Measurements from ENCODE around the gene TMEM18.

Gene TMEM18

DNA sequence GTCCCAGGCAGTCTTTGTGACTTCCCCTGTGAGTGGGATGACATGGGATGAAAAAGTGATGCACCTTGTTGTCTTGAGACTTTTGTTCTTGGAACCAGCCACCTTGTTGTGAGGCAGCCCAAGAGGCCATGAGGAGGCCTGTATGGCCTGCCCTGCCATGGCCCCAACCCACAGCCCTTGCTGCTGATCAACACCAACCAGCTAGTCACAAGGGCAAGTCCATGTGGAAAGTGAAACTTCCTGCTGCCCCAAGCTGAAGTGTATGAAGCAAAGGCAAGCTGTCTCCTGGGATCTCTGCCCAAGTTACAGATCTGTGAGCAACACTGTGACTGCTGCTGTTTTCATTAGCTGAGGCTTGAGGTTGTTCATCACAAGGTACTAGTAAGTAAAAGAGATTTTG is 21.6 kb downstream of the TMEM18 start:
- no peaks in the 10 kb centered on the region for H3K27me3 ChIP-seq (replicated peaks; ENCODE audit: control insufficient read depth, insufficient read depth, low read length)
- H3K4me3 ChIP-seq (replicated peaks; ENCODE audit: low read depth, low read length), result no peak overlapping the region
- H3K36me3 ChIP-seq (ENCODE audit: control insufficient read depth, insufficient read depth, low read length), result no peaks in the 10 kb centered on the region
- TF ChIP-seq, protein P1, sequence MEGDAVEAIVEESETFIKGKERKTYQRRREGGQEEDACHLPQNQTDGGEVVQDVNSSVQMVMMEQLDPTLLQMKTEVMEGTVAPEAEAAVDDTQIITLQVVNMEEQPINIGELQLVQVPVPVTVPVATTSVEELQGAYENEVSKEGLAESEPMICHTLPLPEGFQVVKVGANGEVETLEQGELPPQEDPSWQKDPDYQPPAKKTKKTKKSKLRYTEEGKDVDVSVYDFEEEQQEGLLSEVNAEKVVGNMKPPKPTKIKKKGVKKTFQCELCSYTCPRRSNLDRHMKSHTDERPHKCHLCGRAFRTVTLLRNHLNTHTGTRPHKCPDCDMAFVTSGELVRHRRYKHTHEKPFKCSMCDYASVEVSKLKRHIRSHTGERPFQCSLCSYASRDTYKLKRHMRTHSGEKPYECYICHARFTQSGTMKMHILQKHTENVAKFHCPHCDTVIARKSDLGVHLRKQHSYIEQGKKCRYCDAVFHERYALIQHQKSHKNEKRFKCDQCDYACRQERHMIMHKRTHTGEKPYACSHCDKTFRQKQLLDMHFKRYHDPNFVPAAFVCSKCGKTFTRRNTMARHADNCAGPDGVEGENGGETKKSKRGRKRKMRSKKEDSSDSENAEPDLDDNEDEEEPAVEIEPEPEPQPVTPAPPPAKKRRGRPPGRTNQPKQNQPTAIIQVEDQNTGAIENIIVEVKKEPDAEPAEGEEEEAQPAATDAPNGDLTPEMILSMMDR (IDR thresholded peaks at IDR 0.05; ENCODE audit: insufficient read depth, low read length, poor library complexity, severe bottlenecking), result no peak
- DNase-seq (ENCODE audit: extremely low read depth, insufficient read length), result no peak

DNA sequence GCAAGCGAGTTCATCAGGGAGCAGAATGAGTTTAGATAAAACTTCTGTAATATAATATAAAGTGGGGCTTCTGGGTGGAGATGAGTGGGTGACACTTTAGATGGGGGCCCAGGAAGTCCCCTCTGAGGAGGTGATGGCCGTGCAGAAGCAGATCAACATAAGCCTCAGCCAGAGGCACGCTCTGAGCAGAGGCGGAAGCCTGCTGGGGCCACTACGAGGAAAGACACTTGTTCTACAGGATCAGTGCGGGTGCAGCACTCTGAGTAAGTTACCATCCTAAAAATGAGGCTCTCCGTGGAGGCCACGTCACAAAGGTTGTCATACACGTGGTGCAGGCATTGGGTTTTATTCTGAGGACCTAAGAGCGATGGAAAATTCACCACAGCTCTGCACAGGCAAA is 22.3 kb downstream of the TMEM18 start:
- TF ChIP-seq, protein P1 (IDR thresholded peaks at IDR 0.05; ENCODE audit: insufficient read depth, low read length, poor library complexity, severe bottlenecking), result no peak
- DNase-seq (ENCODE audit: extremely low read depth, insufficient read length), result no peak
- Histone ChIP-seq H3K36me3 (ENCODE audit: control insufficient read depth, insufficient read depth, low read length) (no peaks in the 10 kb centered on the region), H3K4me3 (replicated peaks; ENCODE audit: low read depth, low read length) (no peak overlapping the region), H3K27me3 (replicated peaks; ENCODE audit: control insufficient read depth, insufficient read depth, low read length) (no peaks in the 10 kb centered on the region)

DNA sequence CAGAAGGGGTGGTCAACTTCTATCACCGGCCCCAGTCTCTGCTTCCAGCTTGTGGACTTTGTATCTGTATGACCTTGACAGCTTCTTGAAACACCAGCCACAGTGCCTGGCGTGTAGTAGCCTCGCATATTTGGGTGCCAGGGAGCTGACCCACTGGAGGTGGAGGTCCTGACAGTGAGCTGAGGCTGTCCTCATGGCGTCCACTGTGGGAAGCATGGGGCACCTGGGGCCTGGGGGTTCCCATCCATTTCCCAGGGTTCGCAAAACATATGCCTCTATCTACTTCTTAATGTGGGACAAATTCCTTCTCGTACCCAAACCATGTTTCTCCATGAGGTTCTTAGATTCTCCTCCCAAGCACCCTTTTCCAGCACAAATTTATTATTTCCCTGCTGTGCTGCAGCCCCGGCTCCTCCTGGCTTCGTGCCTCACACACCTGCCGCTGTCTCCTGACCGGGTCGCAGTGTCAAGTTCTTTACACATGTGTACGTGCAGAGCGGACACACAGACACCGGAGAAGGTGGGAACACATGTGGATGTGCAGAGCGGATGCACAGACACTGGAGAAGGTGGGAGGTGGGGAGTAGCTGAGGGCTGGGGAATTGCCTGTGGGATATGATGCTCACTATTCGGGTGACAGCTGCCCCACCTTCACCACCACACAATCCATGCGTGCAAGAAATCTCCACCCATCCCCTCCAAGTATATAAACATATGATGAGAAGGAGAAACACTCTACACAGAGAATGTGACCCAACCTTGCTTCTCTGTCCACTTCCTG is 23.4 kb downstream of the TMEM18 start:
- no peaks in the 10 kb centered on the region for H3K27me3 ChIP-seq (replicated peaks; ENCODE audit: control insufficient read depth, insufficient read depth, low read length)
- H3K4me3 ChIP-seq (replicated peaks; ENCODE audit: low read depth, low read length), result no peak overlapping the region
- TF ChIP-seq, protein P1 (IDR thresholded peaks at IDR 0.05; ENCODE audit: insufficient read depth, low read length, poor library complexity, severe bottlenecking), result no peak
- no peak for DNase-seq (ENCODE audit: extremely low read depth, insufficient read length)
- H3K36me3 ChIP-seq (ENCODE audit: control insufficient read depth, insufficient read depth, low read length), result no peaks in the 10 kb centered on the region

DNA sequence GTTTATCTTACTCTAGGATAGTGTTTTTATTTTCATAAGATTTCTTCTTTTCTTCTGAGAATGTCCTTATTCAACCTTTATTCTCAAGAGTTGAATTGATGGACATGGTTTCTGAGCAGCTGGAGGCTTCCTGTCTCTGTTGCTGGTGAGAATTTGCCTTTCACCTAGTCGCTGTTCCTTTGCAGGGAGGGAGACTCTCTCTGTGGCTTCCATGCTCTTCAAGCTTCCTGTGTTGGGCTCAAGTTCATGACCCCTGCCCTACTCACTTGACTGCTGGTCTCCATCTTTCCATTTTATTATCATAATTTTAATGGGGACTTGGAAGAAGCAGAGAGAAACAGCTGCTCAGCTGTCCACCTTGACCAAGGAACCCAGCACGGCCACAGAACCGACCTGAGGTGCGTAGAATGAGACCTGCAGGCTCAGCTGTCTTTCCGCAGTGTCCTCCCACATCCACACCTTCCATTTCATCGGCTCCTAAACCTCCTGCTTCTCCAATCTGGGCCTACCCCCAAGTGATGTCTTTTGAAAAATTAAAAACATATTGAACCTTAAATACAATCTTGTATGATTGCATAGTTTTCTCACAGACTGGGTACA is 24.2 kb downstream of the TMEM18 start:
- H3K4me3 ChIP-seq (replicated peaks; ENCODE audit: low read depth, low read length), result no peak overlapping the region
- no peaks in the 10 kb centered on the region for H3K36me3 ChIP-seq (ENCODE audit: control insufficient read depth, insufficient read depth, low read length)
- TF ChIP-seq, protein P1 (IDR thresholded peaks at IDR 0.05; ENCODE audit: insufficient read depth, low read length, poor library complexity, severe bottlenecking), result no peak
- no peaks in the 10 kb centered on the region for H3K27me3 ChIP-seq (replicated peaks; ENCODE audit: control insufficient read depth, insufficient read depth, low read length)
- DNase-seq (ENCODE audit: extremely low read depth, insufficient read length), result no peak

DNA sequence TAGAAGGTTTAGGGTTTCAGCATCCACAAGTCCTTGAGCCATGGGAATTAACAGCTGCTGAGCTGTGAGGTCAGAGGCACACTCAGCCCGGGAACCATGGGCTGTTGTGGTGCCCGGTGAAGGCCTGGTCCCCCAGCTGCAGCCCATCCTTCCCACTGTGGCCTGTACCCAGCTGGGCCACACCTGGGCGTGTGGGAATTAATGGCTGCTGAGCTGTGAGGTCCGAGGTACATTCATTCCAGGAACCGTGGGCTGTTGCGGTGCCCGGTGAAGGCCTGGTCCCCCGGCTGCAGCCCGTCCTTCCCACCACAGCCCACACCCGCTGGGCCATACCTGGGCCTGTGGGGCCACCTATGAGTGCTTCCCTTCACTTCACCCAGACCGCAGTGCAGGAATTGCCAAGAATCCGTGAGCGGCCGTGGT is 25.2 kb downstream of the TMEM18 start:
- TF ChIP-seq, protein P1 (IDR thresholded peaks at IDR 0.05; ENCODE audit: insufficient read depth, low read length, poor library complexity, severe bottlenecking), result no peak
- Histone ChIP-seq H3K36me3 (ENCODE audit: control insufficient read depth, insufficient read depth, low read length) (no peaks in the 10 kb centered on the region), H3K4me3 (replicated peaks; ENCODE audit: low read depth, low read length) (no peak overlapping the region), H3K27me3 (replicated peaks; ENCODE audit: control insufficient read depth, insufficient read depth, low read length) (no peaks in the 10 kb centered on the region)
- DNase-seq (ENCODE audit: extremely low read depth, insufficient read length), result no peak
